Gastroesophageal sphincter (tissue), 4 donors: ENCODE data around the gene NEK11. TPM values are rescaled to one million over a fixed set of nuclear protein-coding genes. Genes with fewer than 3 reads are reported as not detected.

ENCODE experiments used
- ATAC-seq: fragments of 150-250 bp; one replicate; pipeline ENCODE4 v1.9.1; 2016; ENCODE audit warnings: mild to moderate bottlenecking, moderate library complexity
- H3K27ac ChIP-seq, 4 donors: fragments of 200-600 bp; sonication (generic) in 3 of 4; 1 replicate in 3 of 4; 2 replicates in 1 of 4; pipeline ENCODE4 v1.5.1; 2016 to 2019
- H3K27me3 ChIP-seq: fragments of 200-600 bp; sonication (generic); one replicate; pipeline ENCODE4 v1.5.1; 2019
- H3K36me3 ChIP-seq, 2 donors: fragments of 200-600 bp; sonication (generic); one replicate each; pipeline ENCODE4 v1.5.1; 2019; ENCODE audit warnings: control low read depth in 1 of 2
- H3K4me1 ChIP-seq, 3 donors: fragments of 200-600 bp; sonication (generic); 1 replicate in 2 of 3; 2 replicates in 1 of 3; pipeline ENCODE4 v1.5.1; 2016 to 2019; ENCODE audit warnings: control low read depth in 2 of 3
- H3K4me3 ChIP-seq, 2 donors: fragments of 200-600 bp; sonication (generic); one replicate each; pipeline ENCODE4 v1.5.1; 2019; ENCODE audit warnings: mild to moderate bottlenecking in 1 of 2, moderate library complexity in 1 of 2
- H3K9me3 ChIP-seq, 3 donors: fragments of 200-600 bp; sonication (generic); one replicate each; pipeline ENCODE4 v1.5.1; 2017 to 2019; ENCODE audit warnings: control low read depth in 2 of 3
- CTCF ChIP-seq, 4 experiments: fragments of 200-600 bp in 2 of 4; fragments of 450-650 bp in 2 of 4; sonication (generic) in 1 of 4; IDR thresholded peaks; one replicate each; pipeline ENCODE4 v1.5.1; 2017 to 2019; ENCODE audit warnings: antibody characterized with exemption in 4 of 4, mild to moderate bottlenecking in 2 of 4, moderate library complexity in 2 of 4
- EP300 ChIP-seq: sonication (generic); formaldehyde crosslinking; IDR thresholded peaks from one replicate; pipeline ENCODE4 v1.6.1; 2017; ENCODE audit warnings: antibody characterized with exemption, mild to moderate bottlenecking
- POLR2A ChIP-seq, 2 donors: fragments of 450-650 bp; IDR thresholded peaks; one replicate each; pipeline ENCODE4 v1.6.1; 2017; ENCODE audit warnings: antibody characterized with exemption in 2 of 2, mild to moderate bottlenecking in 2 of 2, moderate library complexity in 1 of 2
- POLR2AphosphoS5 ChIP-seq: sonication (generic); formaldehyde crosslinking; IDR thresholded peaks from one replicate; pipeline ENCODE4 v1.6.1; 2017; ENCODE audit warnings: antibody characterized with exemption
- WGBS, 2 donors: methylation state at CpG; one replicate each; pipeline ENCODE4 v1.1.5; 2018; ENCODE audit warnings: low coverage in 1 of 2; 5-methylcytosine and 5-hydroxymethylcytosine counted together
- total RNA-seq, 4 donors: library from RNA; depleted of rRNA; stranded (reverse); fragments of >200 nt; gene quantifications; one replicate each; pipeline ENCODE4 v1.1.0, GENCODE V29; 2016

Gene NEK11
- total RNA-seq, 4 donors from 2014 or later = 4.4 to 19.1 (median 6.0) TPM

- 75 to 100% methylated on average over 1 to 4 of the region's 4 CpGs for WGBS, 2 donors
- no peak for ATAC-seq
- TF ChIP-seq CTCF (IDR thresholded peaks at IDR 0.05) = no peak
- no peak for TF ChIP-seq POLR2A (IDR thresholded peaks at IDR 0.05)
- TF ChIP-seq POLR2AphosphoS5 = no peak
- no peak for TF ChIP-seq EP300
- H3K9me3 ChIP-seq = no peaks in the 10 kb centered on the region
- no peaks in the 10 kb centered on the region for H3K36me3 ChIP-seq
- no peaks in the 10 kb centered on the region for H3K27me3 ChIP-seq
- H3K4me1 ChIP-seq = peaks cover 0 to 4% (median 0%) of the 10 kb centered on the region in 3 donors
- no peak overlapping the region for H3K27ac ChIP-seq
- H3K4me3 ChIP-seq = no peak overlapping the region
Measured at GRCh38 chr3:131075632-131076328, 49.1 kb downstream of the NEK11 start.

DNA sequence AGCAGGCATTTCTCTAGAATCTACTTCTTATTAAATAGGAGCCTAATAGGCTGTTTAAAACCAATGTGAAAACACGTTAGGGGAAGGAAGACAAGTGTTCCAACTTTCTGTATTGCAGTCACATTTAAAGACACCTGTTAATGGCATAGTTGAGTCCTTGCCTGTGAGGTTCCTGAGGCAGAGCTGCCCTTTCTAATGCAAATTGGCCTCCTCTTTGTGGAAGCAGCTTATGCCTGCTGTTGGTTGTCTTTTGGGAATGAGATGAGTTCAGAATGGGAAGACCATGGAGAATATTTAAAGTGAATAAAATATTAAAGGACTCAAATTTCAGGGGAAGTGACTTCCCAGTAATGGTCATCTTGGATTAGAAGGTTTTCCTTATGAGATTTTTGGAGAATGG is 51.2 kb downstream of the NEK11 start:
- TF ChIP-seq EP300 (no peak), POLR2A (IDR thresholded peaks at IDR 0.05) (no peak)
- no peaks in the 10 kb centered on the region for H3K36me3 ChIP-seq
- H3K4me3 ChIP-seq = no peak overlapping the region
- H3K4me1 ChIP-seq = peaks cover 0 to 2% (median 1%) of the 10 kb centered on the region in 3 donors
- WGBS, 2 donors = 55 to 64% methylated on average over 1 of the region's 1 CpG
- no peak for ATAC-seq
- H3K9me3 ChIP-seq = no peaks in the 10 kb centered on the region
- H3K27me3 ChIP-seq = no peaks in the 10 kb centered on the region
- no peak overlapping the region for H3K27ac ChIP-seq

- no peaks in the 10 kb centered on the region for H3K36me3 ChIP-seq
- H3K9me3 ChIP-seq = no peaks in the 10 kb centered on the region
- no peak for ATAC-seq
- no peak overlapping the region for H3K27ac ChIP-seq
- TF ChIP-seq EP300 = no peak
- no peak for TF ChIP-seq POLR2AphosphoS5
- no peak for TF ChIP-seq CTCF (IDR thresholded peaks at IDR 0.05)
- no peak for TF ChIP-seq POLR2A (IDR thresholded peaks at IDR 0.05)
- H3K4me1 ChIP-seq = peaks cover 0 to 7% (median 0%) of the 10 kb centered on the region in 3 donors
- 100% methylated on average over 1 of the region's 1 CpG; no CpG with 5 or more reads in 1 of the 2 donors for WGBS, 2 donors
- H3K27me3 ChIP-seq = no peaks in the 10 kb centered on the region
- no peak overlapping the region for H3K4me3 ChIP-seq
Measured at GRCh38 chr3:131079086-131079485, 52.4 kb downstream of the NEK11 start.

DNA sequence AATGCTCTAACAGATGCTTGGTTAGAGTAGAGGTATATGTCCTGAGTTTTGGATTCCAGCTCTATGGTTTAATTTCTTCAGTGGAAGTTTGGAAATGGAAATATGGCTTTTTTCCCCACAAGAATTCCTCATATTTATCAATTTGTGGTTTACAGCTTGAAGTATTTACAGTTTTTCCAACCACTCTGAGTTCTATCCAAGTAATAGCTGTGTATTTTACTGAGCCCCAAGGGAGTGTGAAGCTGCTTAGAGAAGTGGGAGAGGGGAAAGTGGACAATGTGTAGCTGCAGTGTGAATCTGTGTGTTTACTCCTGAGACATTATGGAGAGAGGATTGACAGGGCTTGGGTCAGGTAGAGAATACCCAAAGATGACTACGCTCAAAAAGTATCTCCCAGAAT is 54.5 kb downstream of the NEK11 start:
- Histone ChIP-seq H3K36me3 (no peaks in the 10 kb centered on the region), H3K4me3 (no peak overlapping the region), H3K4me1 (peaks cover 0 to 7% (median 0%) of the 10 kb centered on the region in 3 donors), H3K27ac (no peak overlapping the region), H3K27me3 (no peaks in the 10 kb centered on the region), H3K9me3 (no peaks in the 10 kb centered on the region)
- ATAC-seq = no peak
- 88 to 100% methylated on average over 1 of the region's 1 CpG for WGBS, 2 donors
- TF ChIP-seq CTCF (IDR thresholded peaks at IDR 0.05) (no peak), POLR2A (IDR thresholded peaks at IDR 0.05) (no peak), POLR2AphosphoS5 (no peak), EP300 (no peak)

DNA sequence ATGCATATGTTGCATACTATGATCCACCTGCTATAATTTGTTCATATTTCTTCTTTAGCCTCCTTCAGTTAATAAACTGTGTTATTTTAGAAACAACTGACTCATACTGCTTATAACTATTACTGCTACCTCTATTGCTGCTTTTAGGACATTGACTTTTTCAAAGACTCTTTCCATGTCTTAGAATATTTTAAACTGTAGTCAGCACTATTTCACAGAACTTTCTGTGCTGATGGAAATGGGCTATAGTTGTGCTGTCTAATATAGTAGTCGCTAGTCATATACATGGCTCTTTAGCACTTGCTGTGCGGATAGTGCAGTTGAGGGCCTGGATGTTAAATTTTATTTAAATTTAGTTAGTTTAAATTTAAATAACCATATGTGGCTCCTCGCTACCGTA is 55.6 kb downstream of the NEK11 start:
- no peaks in the 10 kb centered on the region for H3K36me3 ChIP-seq

More for the DNA sequence above, 55.6 kb downstream of the NEK11 start:
- Histone ChIP-seq H3K9me3 (no peaks in the 10 kb centered on the region), H3K27ac (no peak overlapping the region), H3K4me3 (no peak overlapping the region), H3K4me1 (peaks cover 0 to 7% (median 0%) of the 10 kb centered on the region in 3 donors), H3K27me3 (no peaks in the 10 kb centered on the region)
- no peak for ATAC-seq
- whole genome bisulfite sequencing, 2 donors = 94 to 97% methylated on average over 4 of the region's 4 CpGs
- TF ChIP-seq EP300 (no peak), CTCF (IDR thresholded peaks at IDR 0.05) (no peak), POLR2AphosphoS5 (no peak), POLR2A (IDR thresholded peaks at IDR 0.05) (no peak)
